Dermis microvascular lymphatic vessel endothelial cell (primary cell): Measurements from ENCODE around the gene TMEM187. TPM values are rescaled to one million over a fixed set of nuclear protein-coding genes. Genes with fewer than 3 reads are reported as not detected.

Experiments
- DNase-seq, 2 donors: peaks; one replicate each; pipeline versions ENCODE4 v3.0.0 to v3.0.0-alpha.2; 2010; ENCODE audit warnings: low read depth in 2 of 2
- total RNA-seq: library from RNA; depleted of rRNA; stranded (reverse); fragments of >200 nt; gene quantifications from 2 replicates; pipeline ENCODE4 v1.2.1, GENCODE V29; 2014

TMEM187 gene
- total RNA-seq, 1 donor from 2014 or later = 2.7 TPM

- DNase-seq = no peak
These were observed 22.9 kb downstream of the TMEM187 start for GRCh38 chrX:153995504-153995903.

- DNase-seq = no peak
These were observed 26.9 kb downstream of the TMEM187 start for GRCh38 chrX:153999359-154000037.

- no peak for DNase-seq
These were observed 27.5 kb downstream of the TMEM187 start for GRCh38 chrX:154000051-154000450.

- no peak for DNase-seq
These were observed 29.7 kb downstream of the TMEM187 start for GRCh38 chrX:154002215-154002719.

- DNase-seq = no peak
These were observed 31.8 kb downstream of the TMEM187 start for GRCh38 chrX:154004315-154004714.

- no peak for DNase-seq
These were observed 34.4 kb downstream of the TMEM187 start for GRCh38 chrX:154006947-154007346.

GRCh38 chrX:154008521-154008920 is 36.0 kb downstream of the TMEM187 start:
- no peak for DNase-seq

GRCh38 chrX:154010330-154011087 is 38.0 kb downstream of the TMEM187 start:
- no peak for DNase-seq

- DNase-seq = no peak
These were observed 39.1 kb downstream of the TMEM187 start for GRCh38 chrX:154011376-154012335.

- DNase-seq = no peak
These were observed 39.9 kb downstream of the TMEM187 start for GRCh38 chrX:154012336-154012991.

GRCh38 chrX:154013001-154013421 is 40.5 kb downstream of the TMEM187 start:
- DNase-seq = no peak

GRCh38 chrX:154013614-154014360 is 41.2 kb downstream of the TMEM187 start:
- peak; percentile 12 to 36 for DNase-seq

GRCh38 chrX:154014429-154015380 is 42.2 kb downstream of the TMEM187 start:
- no peak for DNase-seq

- no peak for DNase-seq
These were observed 43.2 kb downstream of the TMEM187 start for GRCh38 chrX:154015581-154016264.

GRCh38 chrX:154016366-154017076 is 44.0 kb downstream of the TMEM187 start:
- no peak for DNase-seq

- DNase-seq = no peak
These were observed 45.4 kb downstream of the TMEM187 start for GRCh38 chrX:154017766-154018517.

GRCh38 chrX:154018518-154019060 is 46.0 kb downstream of the TMEM187 start:
- DNase-seq = no peak
